ENCODE data around the gene TAS1R2. TPM values are rescaled to one million over a fixed set of nuclear protein-coding genes. Genes with fewer than 3 reads are reported as not detected.
"Not testable (repeated sequence)": the region's sequence is repeated elsewhere in the genome, so short reads cannot be mapped to it uniquely, and the experiment has no call there.

The TAS1R2 gene
- total RNA-seq (2014; rRNA removed; shearing (Covaris generic)), result not detected in 2 replicates

DNA sequence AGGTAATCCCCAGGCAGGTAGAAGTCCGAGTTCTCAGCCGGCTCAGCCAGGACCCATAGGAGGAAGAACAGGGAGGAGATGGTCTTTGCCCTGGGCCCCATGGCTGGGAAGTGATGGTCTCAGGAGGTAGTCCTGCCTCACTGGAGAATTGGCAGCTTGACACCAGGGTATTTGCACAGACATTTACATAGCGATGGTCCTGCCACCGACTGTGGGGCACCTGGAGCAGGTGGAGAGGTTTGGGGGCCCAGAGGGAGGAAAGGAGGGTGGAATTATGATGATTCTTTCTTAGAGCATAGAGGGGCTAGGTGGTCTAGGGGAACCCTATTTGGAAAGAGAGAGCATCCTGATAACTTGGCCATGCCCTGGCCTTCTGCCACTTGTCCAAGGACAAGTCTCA lies at the start of gene TAS1R2:
TAS1R2 (minus strand) TSS at position 101 of the 400 bp plus-strand sequence; CDS start at position 101, 0 bp downstream.
- in situ Hi-C loops (cut with HindIII; ENCODE audit: low sequenced_read_pairs), result no loop called here

GRCh38 chr1:18907917-18908845 lies 48.7 kb upstream of the TAS1R2 start:
- peak; percentile 59 for DNase-seq (ENCODE audit: low spot score)
- in situ Hi-C loops (cut with HindIII; ENCODE audit: low sequenced_read_pairs), result no loop called here

More for the DNA sequence above, at the start of gene TAS1R2:
- no peak for DNase-seq (ENCODE audit: low spot score)

DNA sequence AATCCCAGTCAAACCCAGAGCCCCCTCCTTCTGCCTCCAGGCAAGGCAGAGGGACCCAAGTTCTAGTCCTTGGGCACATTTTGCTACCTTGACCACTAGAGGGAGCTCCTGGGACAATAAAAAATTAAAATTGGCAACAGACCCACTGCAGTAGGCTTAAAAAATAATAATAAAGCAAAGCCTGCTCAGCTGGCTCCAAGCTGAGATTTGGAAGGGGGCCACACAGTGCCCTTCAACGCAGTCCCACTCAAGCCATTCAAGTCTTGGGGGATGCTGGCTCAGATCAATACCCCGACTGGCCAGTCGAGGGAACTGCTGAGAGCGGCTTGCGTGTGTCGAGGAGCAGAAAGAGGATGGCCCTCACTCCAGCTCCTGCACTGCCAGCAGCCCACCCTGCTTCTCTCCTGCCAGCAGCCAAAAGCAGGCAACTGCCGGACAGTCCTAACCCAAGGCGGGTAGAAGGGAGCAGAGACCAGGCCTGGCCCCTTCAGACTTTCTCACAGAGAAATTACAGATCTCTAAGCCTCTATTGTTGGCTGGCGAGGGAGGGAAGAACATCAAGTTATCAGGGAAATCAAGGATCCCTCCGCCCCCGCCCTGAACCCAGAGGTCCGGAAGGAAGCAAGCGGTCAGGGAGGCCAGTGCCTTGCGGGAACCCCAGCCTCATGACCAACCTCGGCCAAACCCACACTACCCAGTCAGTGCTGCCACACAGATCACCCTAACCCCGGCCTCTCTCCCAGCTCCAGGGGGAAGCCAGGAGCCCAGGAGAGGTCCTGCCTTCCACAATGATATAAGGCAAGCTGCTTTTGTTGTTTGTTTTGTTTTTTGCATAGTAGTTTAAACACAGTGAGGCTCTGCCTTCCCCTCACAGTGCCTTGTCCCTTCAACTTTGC lies 47.8 kb upstream of the TAS1R2 start:
- DNase-seq (ENCODE audit: low spot score), result peak; percentile 86
- in situ Hi-C loops (cut with HindIII; ENCODE audit: low sequenced_read_pairs), result no loop called here

GRCh38 chr1:18903291-18903756 lies 43.9 kb upstream of the TAS1R2 start:
- DNase-seq (ENCODE audit: low spot score), result no peak
- in situ Hi-C loops (cut with HindIII; ENCODE audit: low sequenced_read_pairs), result no loop called here

DNA sequence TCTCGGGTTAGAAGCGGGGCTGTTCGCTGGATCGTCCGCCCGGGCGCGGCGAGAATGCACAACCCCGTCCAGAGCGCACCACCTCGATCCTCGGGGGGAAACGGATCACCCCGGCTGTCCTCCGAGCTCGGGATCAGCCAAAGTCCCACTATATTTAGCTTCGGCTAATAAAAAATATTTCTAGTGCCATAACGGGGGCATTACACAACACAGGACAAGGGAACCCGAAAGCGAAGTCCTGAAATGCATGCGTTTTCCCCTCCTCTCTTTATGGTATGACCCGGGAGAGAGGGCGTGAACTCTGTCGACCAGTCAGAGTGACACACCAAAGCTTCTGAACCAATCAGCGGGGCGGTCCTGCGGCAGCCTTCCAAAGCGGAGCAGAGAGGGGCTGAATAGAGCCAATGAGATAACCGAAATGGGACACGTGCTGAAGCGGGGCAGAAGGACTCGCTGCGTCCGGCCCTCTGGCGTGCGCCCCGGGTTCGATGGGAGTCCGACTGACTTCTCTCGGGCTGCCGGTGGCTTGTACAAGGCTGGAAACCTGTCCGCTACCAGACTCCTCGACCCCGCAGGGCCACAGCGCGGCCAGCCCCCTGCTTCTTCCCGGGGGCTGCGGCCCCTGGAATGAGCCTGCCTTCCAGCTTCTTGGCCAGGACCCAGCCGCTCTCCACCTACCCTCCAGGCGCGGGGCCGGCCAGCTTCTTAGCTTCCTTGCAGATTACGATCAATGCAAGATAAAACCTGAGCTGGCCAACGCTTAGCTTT lies 43.2 kb upstream of the TAS1R2 start, which contains the start of gene ALDH4A1:
ALDH4A1 (minus strand) TSS at position 33 of the 768 bp plus-strand sequence; CDS start at position 1, 32 bp downstream.
- in situ Hi-C loops (cut with HindIII; ENCODE audit: low sequenced_read_pairs), result no loop called here

DNA sequence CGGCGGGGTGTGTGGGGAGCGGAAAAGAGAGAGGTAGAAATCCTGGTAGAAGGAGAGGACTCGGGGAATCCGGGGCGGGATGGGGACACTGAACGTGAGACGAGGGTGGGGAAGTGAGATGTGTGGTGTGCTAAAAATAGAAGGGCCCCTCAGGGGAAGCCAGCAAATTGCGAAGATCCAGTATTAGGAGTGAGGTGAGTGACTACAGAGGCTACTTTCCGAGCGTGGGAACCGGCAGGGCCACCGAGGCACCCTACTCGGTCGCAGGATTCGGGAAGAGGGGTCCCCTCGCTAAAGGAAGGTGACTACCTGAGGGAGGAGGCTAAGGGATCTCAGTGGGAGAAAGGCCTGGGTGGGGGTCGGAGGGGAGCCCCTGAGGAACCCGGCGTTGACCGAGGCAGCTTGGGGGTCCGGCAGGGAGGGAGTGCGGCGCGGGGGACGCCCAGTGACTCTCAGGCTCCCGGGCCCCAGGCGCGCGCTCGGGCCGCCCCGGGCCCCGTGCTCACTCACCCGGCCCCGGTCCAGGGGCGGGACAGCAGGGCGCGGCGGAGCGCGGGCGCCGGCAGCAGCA lies 42.6 kb upstream of the TAS1R2 start:
- DNase-seq (ENCODE audit: low spot score), result peak; percentile 37
- in situ Hi-C loops (cut with HindIII; ENCODE audit: low sequenced_read_pairs), result no loop called here

More for the DNA sequence above, 43.2 kb upstream of the TAS1R2 start, which contains the start of gene ALDH4A1:
- DNase-seq (ENCODE audit: low spot score), result peak; percentile 99

DNA sequence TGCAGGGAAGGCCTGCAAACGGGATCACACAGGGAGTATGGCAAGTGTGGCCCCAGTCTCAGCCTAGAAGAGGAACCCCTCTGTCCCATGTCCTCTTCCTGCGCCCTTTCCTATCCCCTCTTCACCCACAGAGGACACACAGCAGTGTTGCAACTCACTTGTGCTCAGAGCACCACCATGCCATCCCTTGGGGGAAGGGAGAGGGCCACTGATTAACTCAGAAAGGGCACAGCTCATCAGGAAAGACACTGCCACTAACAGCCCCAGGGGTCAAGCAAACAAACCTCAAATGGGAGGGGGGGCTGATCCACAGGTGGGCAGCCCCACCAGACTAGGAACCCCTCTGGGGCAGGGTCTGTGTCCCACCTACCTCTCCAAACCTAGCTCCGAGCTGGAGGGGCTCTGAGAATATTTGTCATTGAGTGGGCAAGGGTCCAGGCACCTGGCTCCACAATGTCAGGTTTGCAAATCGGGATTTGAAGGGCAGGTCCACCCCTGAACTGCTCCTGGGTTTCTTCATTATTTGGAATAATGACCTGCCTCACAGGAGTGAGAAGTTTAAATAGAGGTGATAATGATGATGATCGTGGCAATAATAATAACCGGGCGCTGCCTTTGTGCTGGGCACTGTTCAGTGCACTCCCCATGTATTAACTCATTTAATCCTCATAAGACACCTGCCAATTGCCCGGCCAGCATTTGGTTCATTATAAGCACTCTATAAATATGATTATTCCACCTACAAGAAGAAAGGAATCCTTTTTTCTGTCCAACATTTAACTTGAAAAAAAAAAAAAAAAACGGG lies 41.9 kb upstream of the TAS1R2 start:
- no peak for DNase-seq (ENCODE audit: low spot score)
- in situ Hi-C loops (cut with HindIII; ENCODE audit: low sequenced_read_pairs), result no loop called here

DNA sequence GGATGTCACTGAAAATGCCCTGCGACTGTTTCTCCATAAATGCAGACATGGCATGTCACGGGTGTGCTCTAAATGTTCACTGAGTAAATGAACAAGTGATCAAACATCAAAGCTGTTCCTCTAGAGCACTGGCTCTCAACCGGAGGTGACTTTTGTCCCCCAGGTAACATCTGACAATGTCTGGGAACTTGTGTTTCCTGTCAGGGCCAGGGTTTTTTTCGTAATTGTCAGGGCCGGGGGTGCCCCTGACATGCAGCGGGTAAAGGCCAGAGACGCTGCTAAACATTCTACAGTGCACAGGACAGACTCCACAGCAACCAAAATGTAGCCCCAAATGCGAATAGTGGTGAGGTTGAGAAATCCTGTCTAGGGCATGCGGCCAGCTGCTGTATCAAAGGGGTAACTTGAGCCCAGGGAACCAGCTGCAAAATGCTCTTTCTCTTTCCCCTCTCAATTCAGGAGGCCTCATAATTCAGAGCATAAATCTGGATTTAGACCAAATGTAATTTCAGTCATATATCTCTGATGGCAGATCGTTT lies 40.9 kb upstream of the TAS1R2 start:
- in situ Hi-C loops (cut with HindIII; ENCODE audit: low sequenced_read_pairs), result no loop called here
- no peak for DNase-seq (ENCODE audit: low spot score)

GRCh38 chr1:18899363-18900049 lies 40.0 kb upstream of the TAS1R2 start:
- DNase-seq (ENCODE audit: low spot score), result no peak
- in situ Hi-C loops (cut with HindIII; ENCODE audit: low sequenced_read_pairs), result no loop called here

DNA sequence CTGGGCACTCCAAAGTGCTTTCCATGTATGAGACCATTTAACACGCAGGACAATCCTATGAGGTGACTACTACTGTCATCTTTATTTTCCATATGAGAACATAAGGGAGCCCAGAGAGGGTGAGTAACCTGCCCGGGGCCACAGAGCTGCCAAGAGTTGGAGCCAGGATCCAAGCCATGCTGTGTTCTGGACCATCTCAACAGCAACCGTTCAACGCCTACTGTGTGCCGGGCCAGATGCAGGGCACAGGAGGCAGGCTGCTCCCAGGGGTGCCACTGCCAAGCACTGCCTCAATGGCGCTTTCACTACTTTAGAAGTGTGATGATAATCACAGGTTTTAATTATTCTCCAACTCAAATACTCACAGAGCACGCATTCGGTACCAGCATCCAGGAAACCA lies 39.1 kb upstream of the TAS1R2 start:
- DNase-seq (ENCODE audit: low spot score), result no peak
- in situ Hi-C loops (cut with HindIII; ENCODE audit: low sequenced_read_pairs), result no loop called here

GRCh38 chr1:18895317-18895716 lies 35.9 kb upstream of the TAS1R2 start:
- DNase-seq (ENCODE audit: low spot score), result no peak
- in situ Hi-C loops (cut with HindIII; ENCODE audit: low sequenced_read_pairs), result no loop called here

DNA sequence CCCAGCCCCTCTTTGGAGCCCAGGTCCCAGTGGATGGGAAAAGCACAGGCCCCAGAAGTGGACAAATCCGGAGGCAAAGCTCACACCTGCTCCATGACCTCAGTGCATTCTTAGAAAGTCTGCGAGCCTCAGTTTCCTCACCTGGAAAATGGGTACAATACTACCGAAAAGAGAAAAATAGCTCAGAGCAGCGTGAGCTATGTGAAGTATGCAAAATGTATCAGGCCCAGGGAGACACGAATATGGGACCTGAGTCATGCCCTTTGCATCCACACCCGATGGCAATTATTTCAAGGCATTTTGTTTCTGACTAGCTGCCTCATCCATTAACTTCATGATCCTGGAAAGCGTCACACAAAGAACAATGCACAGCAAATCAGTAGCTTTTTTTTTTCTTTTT lies 33.7 kb upstream of the TAS1R2 start:
- no peak for DNase-seq (ENCODE audit: low spot score)
- in situ Hi-C loops (cut with HindIII; ENCODE audit: low sequenced_read_pairs), result no loop called here

DNA sequence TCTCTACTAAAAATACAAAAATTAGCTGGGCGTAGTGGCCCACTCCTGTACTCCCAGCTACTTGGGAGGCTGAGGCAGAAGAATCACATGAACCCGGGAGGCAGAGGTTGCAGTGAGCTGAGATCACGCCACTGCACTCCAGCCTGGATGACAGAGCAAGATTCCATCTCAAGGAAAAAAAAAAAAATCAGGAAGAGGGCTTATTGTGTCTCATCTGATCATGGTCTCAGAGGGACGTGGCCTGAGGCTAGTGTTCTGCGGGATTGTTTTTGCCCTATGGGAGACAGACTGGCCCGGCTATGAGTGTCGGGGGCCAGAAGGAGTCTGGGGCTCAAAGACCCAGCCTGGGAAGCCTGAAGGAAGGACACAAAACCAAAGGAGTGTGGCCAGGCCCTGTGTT lies 32.4 kb upstream of the TAS1R2 start:
- in situ Hi-C loops (cut with HindIII; ENCODE audit: low sequenced_read_pairs); DNase-seq (ENCODE audit: low spot score): not testable (repeated sequence)

DNA sequence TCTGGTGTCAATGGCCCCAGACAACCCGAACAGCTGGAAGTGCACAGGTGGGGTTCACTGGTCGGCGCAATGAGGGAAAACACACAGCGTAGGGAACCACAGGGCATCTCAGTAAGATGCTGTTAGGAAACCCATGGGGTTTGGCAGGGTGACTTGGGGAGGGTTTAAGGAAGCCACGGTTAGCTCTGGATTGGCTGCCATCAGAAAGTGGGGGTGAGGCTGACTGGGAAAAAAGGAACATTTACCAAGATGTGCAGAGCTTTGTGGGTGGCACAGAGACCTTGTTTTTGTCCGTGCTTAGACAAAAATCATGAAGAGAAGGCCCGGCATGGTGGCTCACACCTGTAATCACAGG lies 31.9 kb upstream of the TAS1R2 start:
- no peak for DNase-seq (ENCODE audit: low spot score)
- in situ Hi-C loops (cut with HindIII; ENCODE audit: low sequenced_read_pairs), result no loop called here

GRCh38 chr1:18890706-18891425 lies 31.4 kb upstream of the TAS1R2 start:
- no peak for DNase-seq (ENCODE audit: low spot score)
- in situ Hi-C loops (cut with HindIII; ENCODE audit: low sequenced_read_pairs), result no loop called here

- DNase-seq (ENCODE audit: low spot score), result no peak
Observed at GRCh38 chr1:18886003-18886335, 26.5 kb upstream of the TAS1R2 start.

More at GRCh38 chr1:18886003-18886335, 26.5 kb upstream of the TAS1R2 start:
- in situ Hi-C loops (cut with HindIII; ENCODE audit: low sequenced_read_pairs), result no loop called here
